Neuron (in vitro differentiated cells): ENCODE data around the gene EVA1B.

ENCODE experiments used
- H2AFZ ChIP-seq: one replicate; pipeline ENCODE4 v1.6.1; 2013; ENCODE audit warnings: low read depth, mild to moderate bottlenecking, inconsistent platforms, low read length, moderate library complexity
- H3K27me3 ChIP-seq: one replicate; pipeline ENCODE4 v1.6.1; 2013; ENCODE audit warnings: low read length; ENCODE audit not compliant: insufficient read depth
- H3K36me3 ChIP-seq: one replicate; pipeline ENCODE4 v1.6.1; 2013; ENCODE audit warnings: low read length; ENCODE audit not compliant: insufficient read depth
- H3K4me1 ChIP-seq: one replicate; pipeline ENCODE4 v1.6.1; 2013; ENCODE audit warnings: low read length; ENCODE audit not compliant: insufficient read depth
- H3K4me3 ChIP-seq: 2 replicates; pipeline ENCODE4 v1.5.1; 2013; ENCODE audit warnings: mild to moderate bottlenecking, low read length, moderate library complexity
- H3K9me3 ChIP-seq: one replicate; pipeline ENCODE4 v1.6.1; 2013; ENCODE audit warnings: low read length

EVA1B gene

DNA sequence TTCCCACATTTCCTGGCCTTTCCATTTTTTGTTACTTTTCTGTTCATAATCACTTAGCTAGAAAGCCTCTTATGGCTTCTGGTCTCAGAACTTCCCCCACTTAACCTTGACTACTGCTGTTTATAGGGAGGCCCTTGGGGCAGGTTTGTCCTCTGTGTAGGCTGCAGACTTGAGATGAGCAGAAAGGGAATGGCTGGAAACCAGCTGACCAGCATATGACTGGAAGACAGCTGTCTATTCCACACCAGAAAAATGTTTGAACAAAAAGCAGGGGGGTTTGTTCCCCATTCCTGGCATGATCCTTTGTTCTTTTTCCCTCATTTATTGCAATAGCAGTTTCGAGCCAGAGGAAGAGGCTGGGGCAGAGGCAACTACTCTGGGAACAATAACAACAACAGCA lies 22.2 kb downstream of the EVA1B start:
- Histone ChIP-seq H3K4me3 (no peak overlapping the region), H3K36me3 (peaks cover 77% of the 10 kb centered on the region), H3K4me1 (peaks cover 3% of the 10 kb centered on the region), H3K27me3 (no peaks in the 10 kb centered on the region), H2AFZ (no peak overlapping the region), H3K9me3 (no peaks in the 10 kb centered on the region)

DNA sequence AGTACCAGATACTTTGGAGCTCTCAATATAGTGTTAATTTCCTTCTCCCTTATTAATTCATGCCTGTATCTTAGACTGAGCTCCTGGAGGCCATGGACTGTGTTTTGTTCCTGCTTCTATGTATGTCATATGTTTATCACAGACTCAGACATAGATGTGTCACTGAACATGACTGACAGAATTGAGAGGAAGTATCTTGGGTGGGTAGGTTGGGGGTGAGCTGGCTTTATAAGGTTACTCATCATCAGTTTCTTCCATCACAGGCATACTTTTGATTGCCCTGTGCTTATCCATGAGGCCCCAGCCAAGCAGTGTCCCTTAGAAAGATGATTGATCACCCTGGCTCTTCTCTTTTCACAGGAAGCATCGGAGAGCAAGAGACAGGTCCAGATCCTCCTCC lies 22.9 kb downstream of the EVA1B start:
- H3K4me1 ChIP-seq = peaks cover 3% of the 10 kb centered on the region
- no peaks in the 10 kb centered on the region for H3K9me3 ChIP-seq
- H3K4me3 ChIP-seq = no peak overlapping the region
- H3K36me3 ChIP-seq = peaks cover 79% of the 10 kb centered on the region
- no peak overlapping the region for H2AFZ ChIP-seq
- H3K27me3 ChIP-seq = no peaks in the 10 kb centered on the region

DNA sequence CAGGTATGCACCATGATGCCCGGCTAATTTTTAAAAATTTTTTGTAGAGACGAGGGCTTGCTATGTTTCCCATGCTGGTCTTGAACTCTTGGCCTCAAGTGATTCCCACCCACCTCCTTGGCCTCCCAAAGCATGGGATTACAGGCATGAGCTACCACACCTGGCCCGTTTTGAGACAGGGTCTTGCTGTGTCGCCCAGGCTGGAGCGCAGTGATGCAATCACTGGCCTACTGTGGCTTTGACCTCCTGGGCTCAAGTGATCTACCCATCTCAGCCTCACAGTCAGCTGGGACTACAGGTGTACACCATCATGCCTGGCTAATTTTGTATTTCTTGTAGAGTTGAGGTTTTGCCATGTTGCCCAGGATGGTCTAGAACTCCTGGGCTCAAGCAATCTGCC lies 24.8 kb downstream of the EVA1B start:
- Histone ChIP-seq H3K36me3 (peaks cover 81% of the 10 kb centered on the region), H3K9me3 (no peaks in the 10 kb centered on the region), H2AFZ (no peak overlapping the region), H3K27me3 (no peaks in the 10 kb centered on the region), H3K4me3 (no peak overlapping the region), H3K4me1 (no peaks in the 10 kb centered on the region)

DNA sequence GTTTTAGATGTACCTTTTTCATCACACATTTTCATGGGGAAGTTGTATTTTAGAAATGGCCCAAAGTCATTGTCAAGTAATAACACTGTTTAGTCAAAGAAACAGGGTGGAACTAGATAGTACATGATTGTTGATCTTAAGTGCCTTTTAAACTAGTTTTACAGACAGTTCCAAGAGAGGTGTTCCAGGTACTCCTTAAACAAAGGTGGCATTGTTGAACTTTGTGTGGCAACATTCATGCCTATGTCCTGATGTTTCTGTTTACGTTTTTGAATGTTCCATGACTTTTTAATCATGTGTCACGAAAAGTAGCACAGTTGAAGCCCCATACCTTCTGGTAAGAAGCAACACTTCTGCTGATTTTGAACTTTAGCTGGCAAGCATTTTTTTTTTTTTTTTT lies 26.4 kb downstream of the EVA1B start:
- H3K4me1 ChIP-seq = no peaks in the 10 kb centered on the region
- H3K36me3 ChIP-seq = peaks cover 78% of the 10 kb centered on the region
- no peak overlapping the region for H2AFZ ChIP-seq
- no peaks in the 10 kb centered on the region for H3K27me3 ChIP-seq
- no peaks in the 10 kb centered on the region for H3K9me3 ChIP-seq
- H3K4me3 ChIP-seq = no peak overlapping the region

- Histone ChIP-seq H3K9me3 (no peaks in the 10 kb centered on the region), H3K4me3 (no peak overlapping the region), H3K4me1 (no peaks in the 10 kb centered on the region), H3K27me3 (no peaks in the 10 kb centered on the region), H3K36me3 (peaks cover 77% of the 10 kb centered on the region), H2AFZ (no peak overlapping the region)
Observed at GRCh38 chr1:36295390-36295789, 28.1 kb downstream of the EVA1B start.

GRCh38 chr1:36287595-36287994 lies 35.9 kb downstream of the EVA1B start:
- H3K27me3 ChIP-seq = no peaks in the 10 kb centered on the region
- H2AFZ ChIP-seq = no peak overlapping the region
- H3K4me1 ChIP-seq = no peaks in the 10 kb centered on the region
- H3K4me3 ChIP-seq = no peak overlapping the region
- peaks cover 91% of the 10 kb centered on the region for H3K36me3 ChIP-seq
- no peaks in the 10 kb centered on the region for H3K9me3 ChIP-seq

GRCh38 chr1:36286802-36287201 lies 36.6 kb downstream of the EVA1B start:
- Histone ChIP-seq H2AFZ (no peak overlapping the region), H3K4me1 (no peaks in the 10 kb centered on the region), H3K9me3 (no peaks in the 10 kb centered on the region), H3K27me3 (no peaks in the 10 kb centered on the region), H3K4me3 (no peak overlapping the region), H3K36me3 (peaks cover 86% of the 10 kb centered on the region)

- peaks cover 75% of the 10 kb centered on the region for H3K36me3 ChIP-seq
- H3K27me3 ChIP-seq = no peaks in the 10 kb centered on the region
- H3K4me1 ChIP-seq = no peaks in the 10 kb centered on the region
- no peak overlapping the region for H3K4me3 ChIP-seq
- no peaks in the 10 kb centered on the region for H3K9me3 ChIP-seq
- no peak overlapping the region for H2AFZ ChIP-seq
Observed at GRCh38 chr1:36285443-36286101, 37.9 kb downstream of the EVA1B start.

DNA sequence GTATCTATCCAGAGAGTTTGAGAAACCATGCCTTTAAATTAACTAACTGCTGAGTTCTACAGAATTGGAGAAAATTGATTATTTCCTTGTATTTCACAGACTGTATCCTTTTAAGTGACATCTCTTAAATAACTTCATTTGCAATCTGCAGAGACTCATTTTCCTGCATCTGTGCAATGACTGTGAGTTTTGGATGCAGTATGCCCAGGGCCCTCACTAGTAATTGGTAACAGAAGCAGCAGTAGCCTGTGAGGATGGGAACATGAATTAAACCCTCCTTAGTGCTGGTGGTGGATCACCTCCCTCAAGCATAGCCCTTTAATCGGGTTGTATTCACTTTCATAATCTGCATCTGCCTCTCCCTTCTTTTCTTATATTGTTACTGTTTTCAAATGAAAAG lies 38.9 kb downstream of the EVA1B start:
- H2AFZ ChIP-seq = no peak overlapping the region
- no peaks in the 10 kb centered on the region for H3K9me3 ChIP-seq
- H3K27me3 ChIP-seq = no peaks in the 10 kb centered on the region
- H3K4me3 ChIP-seq = no peak overlapping the region
- H3K36me3 ChIP-seq = peaks cover 65% of the 10 kb centered on the region
- no peaks in the 10 kb centered on the region for H3K4me1 ChIP-seq

GRCh38 chr1:36284061-36284460 lies 39.4 kb downstream of the EVA1B start:
- peaks cover 60% of the 10 kb centered on the region for H3K36me3 ChIP-seq
- no peak overlapping the region for H2AFZ ChIP-seq
- H3K9me3 ChIP-seq = no peaks in the 10 kb centered on the region
- no peak overlapping the region for H3K4me3 ChIP-seq
- no peaks in the 10 kb centered on the region for H3K27me3 ChIP-seq
- no peaks in the 10 kb centered on the region for H3K4me1 ChIP-seq

DNA sequence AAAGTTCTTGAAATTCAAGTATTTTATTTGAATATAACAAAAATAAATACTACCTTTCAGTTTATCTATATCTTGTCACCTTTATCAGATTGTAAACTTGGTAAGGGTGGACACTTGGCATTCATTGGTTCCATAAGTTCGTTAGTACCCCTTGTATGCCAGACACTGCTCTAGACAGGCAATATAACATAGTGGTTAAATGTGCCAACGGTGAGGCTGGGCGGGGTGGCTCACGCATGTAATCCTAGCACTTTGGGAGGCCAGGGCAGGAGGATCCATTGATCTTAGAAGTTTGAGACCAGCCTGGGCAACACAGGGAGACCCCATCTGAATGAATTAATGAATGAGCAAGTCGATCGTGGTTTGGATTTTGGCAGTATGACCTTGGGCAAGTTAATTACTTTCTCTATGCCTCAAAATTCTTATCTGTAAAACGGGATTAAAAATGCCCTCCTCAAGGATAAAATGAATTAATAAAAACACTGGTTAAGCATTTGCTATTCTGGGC lies 43.6 kb downstream of the EVA1B start:
- no peak overlapping the region for H3K4me3 ChIP-seq
- peaks cover 22% of the 10 kb centered on the region for H3K36me3 ChIP-seq
- H3K27me3 ChIP-seq = no peaks in the 10 kb centered on the region
- no peak overlapping the region for H2AFZ ChIP-seq
- H3K4me1 ChIP-seq = no peaks in the 10 kb centered on the region
- no peaks in the 10 kb centered on the region for H3K9me3 ChIP-seq

- Histone ChIP-seq H3K27me3 (no peaks in the 10 kb centered on the region), H2AFZ (no peak overlapping the region), H3K4me1 (no peaks in the 10 kb centered on the region), H3K36me3 (peaks cover 21% of the 10 kb centered on the region), H3K4me3 (no peak overlapping the region), H3K9me3 (no peaks in the 10 kb centered on the region)
Observed at GRCh38 chr1:36279110-36279788, 44.2 kb downstream of the EVA1B start.

- Histone ChIP-seq H3K9me3 (no peaks in the 10 kb centered on the region), H2AFZ (no peak overlapping the region), H3K36me3 (peaks cover 23% of the 10 kb centered on the region), H3K4me1 (no peaks in the 10 kb centered on the region), H3K27me3 (no peaks in the 10 kb centered on the region), H3K4me3 (no peak overlapping the region)
Observed at GRCh38 chr1:36276688-36277087, 46.8 kb downstream of the EVA1B start.
